ENCODE measurements around the gene PTPN3.

PTPN3 gene

DNA sequence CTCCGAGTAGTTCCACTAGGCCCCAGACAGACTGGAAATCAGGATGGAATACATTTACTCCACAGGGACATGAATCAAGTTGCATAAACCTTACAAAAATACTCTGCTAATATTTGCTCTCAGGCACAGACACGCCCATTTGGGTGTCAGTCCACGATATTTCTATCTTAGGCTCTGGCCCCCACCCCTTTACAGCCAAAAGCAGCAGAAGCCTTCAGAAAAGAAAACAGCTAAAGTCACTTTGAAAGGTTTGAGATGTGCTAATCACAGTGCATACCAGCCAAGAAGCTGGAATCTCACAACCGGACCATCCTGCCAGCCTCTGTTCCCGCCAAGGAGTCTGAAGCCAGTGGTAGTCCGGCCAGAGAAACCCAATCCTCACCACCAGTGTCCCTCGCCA is 22.6 kb downstream of the PTPN3 start:
- FAIRE-seq, result no peak

DNA sequence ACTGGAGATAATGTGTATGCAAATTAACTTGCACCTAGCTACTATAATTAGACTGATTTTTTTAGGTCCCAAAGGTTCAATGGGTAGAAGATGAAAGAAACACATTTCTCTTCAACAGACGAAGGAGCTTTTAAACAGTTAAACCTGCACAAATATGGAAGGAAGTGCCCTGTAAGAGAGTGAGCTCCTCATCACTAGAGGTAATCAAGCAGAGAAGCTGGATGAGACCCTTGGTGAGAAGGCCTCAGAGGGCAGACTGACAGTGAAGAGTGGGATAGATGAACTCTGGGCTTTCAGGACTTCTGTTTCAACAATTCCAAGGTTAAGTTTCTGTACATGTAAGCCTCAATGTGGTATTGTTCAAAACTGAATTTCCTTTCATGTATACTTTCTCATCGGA is 23.2 kb downstream of the PTPN3 start:
- no peak for FAIRE-seq

DNA sequence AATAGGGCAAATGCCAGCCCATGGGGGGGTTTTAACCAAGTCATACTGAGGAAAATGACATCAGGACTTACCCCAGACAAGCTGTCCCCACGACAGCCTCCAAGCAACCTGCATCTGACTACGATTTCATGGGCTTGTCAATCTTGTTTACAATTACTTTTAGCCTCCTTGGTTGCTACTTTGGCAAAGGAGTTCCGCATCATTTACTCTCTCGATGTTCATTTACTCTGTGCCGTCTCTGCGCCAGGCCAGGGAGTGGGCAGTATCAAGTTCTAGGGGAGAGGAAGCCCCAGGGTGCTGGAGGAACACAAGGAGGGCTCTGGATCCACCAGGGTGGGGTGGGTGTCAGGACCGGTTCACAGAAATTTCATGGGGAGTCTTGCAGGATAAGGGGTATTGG is 23.9 kb downstream of the PTPN3 start:
- no peak for FAIRE-seq

DNA sequence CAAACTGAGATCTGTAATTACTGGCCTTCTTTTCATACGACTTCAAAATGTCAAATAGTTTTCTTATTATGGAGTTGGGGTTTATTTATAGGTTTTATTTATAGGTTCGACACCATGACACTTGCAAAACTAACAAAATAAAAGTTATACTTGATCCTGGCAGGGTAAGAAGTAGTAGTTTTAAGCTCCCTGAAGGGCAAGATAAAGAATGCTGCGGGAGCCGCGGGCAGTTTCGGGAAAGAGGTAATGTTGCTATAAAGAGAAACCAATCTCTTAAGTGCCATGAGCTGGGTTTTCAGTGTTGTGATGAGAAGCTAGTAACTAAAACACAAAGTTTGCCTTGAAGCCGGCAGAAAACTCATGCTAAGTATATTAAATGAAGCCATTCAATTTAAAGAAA is 24.8 kb downstream of the PTPN3 start:
- no peak for FAIRE-seq

DNA sequence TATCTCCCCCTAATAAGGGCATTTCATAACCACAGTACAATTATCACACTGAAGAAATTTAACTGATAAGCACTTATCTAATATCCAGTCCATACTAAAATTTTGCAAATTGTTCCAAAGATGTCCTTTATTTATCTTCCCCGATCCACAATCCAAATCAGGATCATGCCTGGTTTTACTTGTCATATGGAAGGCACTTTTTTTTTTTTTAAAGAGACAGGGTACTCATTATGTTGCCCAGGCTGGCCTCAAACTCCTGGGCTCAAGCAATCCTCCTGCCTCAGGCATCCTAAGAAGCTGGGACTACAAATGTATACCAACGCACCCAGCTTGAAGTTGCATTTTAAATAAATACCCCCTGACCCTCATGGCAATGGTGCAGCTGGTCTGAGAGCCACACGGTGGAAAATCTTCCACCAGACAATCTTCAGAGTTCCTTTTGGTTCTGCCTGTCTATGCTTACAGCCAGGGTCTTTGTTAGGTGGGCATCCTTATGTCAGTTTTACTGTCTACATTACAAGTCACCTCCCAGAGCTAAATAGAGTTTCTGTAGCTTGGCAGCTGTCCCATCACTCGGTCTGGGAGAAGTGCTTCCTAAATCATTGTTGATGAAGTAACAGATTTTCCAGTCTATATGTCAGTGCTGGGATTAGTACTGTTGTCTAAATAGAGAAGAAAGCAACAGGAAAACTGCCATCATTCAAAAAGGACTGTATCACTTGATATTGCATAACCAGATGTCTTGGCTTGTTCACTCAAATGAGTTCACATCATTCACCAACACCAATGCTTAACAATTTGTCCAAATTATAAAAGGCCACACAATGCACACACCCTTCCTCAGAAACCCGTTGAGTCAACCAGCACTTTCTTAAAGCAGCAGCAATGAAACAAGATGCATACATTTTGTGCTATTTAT is 26.4 kb downstream of the PTPN3 start:
- FAIRE-seq, result no peak

DNA sequence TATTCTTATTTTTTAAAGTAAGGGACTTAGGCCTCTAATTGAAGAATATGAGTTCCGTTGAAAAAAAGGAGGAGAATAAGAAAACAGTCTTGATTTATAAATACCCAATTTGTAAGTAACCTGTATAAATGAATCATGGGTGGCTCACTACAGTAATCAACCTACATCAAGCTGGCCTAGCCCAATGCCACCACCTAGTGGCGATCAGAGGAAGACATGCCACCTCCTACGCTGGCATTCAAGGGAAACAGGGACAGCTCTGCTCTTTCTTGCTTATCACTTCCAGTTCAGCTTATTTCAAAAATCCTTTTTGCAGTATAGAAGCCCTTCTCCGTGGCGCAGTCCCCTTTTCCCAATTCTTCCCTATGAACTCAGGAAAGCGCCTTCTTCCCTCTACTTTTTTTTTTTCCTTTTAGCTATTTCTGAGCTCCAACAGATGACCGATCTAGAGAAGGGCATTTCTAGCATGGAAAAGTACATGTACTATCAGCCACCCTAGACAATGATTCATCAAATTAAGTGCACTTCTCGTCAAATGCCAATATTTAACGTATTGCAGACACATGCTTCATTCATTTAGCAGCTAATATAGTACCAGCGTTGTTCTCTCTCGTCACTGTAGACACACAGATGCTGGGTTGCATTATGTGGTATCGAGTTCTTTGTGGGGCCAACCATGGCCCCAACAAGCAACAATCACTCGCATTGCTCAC is 28.3 kb downstream of the PTPN3 start:
- FAIRE-seq, result peak; percentile 53

DNA sequence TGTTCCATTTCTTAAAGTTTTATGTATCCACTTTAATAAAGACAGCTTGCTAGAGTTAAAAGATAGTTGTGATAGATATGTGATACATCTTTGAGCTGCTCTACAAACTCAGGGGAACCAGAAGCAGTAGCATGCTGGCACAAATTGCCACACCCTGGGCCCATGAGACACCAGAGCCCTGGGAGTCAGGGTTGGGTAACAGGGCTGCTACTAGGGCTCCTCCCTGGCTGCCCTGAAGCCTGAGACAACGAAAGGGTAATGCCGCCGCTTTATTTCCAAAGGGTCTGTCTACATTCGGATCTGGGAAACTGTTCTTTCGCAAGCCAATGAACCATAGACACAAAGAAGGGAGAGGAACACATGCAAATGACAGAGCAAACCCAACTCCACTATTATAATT is 29.2 kb downstream of the PTPN3 start:
- no peak for FAIRE-seq

DNA sequence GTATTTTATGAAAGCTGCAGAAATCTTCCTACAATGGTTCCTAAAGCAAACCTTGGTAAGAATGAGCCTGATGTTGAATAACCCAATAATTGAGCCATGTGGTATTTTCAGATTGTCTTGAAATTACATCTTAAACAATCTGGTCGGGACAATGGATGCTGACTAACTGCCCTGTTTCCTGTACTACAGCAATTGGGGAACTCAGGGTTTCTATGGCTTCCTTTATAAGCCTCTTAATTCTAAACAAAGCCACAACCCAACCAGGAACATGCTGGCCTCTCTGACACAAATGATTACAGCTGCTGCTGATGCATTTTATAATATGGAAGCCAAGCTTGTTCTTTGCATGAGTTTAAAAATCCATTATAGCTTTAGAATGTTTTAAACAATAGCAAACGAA is 30.2 kb downstream of the PTPN3 start:
- FAIRE-seq, result no peak

DNA sequence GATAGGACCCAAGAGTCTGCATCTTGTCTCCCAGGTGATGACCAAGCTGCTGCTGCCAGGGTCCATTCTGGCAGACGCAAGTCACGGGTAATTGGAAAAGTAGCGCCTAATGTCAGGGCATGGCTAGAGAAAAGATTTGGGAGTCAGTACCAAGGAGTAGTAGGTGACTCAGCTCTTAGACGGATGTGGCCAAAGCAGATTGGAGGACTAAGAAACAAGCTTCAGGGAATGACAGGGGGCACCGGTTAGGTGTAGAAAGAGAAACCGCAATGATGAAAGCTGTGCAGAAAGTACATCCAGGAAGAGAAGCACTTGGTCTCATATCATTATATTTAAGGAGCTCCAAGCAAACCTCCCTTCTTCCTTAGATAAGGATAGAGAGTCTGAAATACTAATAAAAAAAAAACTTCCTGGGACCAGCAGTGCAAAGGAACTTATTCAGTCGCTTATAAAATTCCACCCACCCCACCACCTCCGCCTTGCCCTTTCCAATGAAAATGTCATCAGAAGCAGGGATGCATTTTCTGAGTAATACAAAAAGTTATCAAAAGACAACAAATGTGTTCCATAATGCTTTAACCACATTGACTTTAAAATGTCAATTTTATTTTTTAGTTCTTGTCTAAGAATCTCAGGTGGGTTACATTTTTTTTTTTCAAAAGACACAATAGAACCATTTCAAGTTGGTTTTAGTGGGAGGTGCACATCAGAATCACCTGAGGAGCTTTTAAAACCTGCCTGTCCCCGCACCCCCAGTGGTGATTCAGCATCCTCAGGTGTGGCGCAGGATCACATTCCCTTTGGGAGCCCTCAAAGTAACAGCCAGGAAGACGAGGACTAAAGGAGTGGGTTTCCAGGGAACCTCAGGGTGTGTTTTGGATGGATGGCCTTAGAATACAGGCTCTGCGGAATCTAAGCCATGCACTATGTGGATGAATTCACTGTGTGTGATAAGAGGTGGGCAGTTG is 31.2 kb downstream of the PTPN3 start:
- no peak for FAIRE-seq

DNA sequence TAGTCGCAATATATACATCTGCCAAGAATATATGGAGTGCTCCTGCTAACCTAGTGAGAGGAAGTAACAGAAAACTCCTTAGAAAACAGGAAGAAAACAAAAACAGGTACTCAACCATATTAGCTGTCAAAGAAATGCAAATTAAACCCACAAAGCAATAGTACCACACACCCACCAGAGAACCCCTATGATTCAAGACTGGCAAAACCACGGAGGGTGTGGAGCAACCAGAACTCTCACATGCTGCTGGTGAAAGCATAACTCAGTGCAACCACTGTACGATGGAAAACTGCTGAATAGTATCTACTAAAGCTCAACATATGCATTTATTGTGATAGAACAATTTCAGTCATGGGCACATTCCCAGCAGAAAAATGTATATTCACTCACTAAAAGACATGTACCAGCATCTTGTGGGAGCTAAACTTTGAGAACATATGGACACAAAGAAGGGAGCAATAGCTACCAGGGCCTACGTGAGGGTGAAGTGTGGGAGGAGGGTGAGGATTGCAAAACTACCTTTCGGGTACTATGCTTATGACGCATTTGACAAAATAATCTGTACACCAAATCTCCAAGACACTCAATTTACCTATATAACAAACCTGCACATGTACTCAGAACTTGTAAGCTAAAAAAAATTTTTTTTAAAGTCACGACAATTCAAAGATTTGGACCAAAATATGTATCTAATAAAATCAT is 34.0 kb downstream of the PTPN3 start:
- no peak for FAIRE-seq

DNA sequence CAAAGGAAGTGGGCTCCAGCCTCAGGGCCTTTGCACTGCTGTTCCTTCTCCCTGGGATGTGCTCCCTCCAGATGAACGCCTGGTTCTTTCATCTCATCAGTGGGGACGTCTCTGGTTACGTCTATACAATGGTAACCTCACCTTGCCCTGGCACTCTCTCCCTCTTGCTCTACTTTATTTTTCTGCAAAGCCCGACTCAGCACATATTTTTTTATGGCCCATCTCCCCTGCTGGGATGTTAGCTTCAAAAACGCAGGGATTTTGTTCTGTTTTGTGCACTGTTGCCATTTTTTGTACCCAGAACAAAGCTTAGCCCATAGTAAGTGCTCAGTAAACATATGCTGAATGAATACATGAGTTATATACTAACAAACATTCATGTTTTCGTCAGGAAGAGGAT is 37.5 kb downstream of the PTPN3 start:
- no peak for FAIRE-seq

DNA sequence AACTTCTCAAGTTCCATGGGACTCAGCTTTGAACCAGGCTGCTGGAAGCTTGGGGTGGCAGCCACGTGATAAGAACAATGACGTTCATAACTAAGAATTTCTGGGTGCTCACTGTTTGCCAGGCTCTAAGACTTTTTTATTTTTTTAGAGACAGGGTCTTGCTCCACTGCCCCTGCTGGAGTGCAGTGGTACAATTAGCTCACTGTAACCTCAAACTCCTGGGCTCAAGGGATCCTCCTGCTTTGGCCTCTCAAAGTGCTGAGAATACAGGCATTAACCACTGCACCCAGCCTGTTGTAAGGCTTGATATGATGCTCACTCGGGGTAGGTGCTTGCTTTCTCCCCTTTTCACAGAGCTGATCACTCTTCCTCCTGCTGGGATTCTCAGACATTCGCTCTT is 38.7 kb downstream of the PTPN3 start:
- no peak for FAIRE-seq

DNA sequence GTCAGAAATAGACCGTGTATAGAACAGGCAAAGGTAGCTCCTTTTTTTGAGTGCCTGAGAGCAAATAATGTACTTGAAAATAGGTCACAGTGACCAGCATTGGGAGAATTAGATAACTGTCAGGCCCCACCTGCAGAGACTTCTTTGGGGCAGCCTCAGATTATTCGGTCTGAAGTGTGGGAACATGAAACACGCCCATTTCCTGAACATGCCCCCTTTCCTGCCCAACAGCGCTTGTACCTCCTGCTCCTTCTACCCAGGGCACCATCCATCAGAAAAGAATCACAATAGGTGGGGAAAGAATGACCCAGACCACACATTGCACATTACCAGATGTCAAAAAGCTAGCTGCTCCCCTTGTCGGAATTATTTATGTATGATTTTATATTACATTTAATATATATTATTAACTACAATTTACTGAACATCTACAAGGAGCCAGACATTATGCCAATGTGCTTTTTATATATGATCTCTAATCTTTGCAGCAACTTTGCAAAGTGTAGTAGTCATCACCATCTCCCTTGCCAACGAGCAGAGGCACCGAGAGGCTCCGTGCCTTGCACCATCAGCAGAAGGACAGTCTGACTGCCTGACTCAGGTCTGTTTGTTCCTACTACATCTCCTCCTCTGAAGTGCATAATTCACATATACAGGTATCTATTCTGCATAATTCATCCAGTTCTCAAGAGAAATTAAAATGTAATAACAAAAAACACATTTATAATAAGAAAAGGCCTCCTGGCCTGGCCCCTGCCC is 39.5 kb downstream of the PTPN3 start:
- no peak for FAIRE-seq

DNA sequence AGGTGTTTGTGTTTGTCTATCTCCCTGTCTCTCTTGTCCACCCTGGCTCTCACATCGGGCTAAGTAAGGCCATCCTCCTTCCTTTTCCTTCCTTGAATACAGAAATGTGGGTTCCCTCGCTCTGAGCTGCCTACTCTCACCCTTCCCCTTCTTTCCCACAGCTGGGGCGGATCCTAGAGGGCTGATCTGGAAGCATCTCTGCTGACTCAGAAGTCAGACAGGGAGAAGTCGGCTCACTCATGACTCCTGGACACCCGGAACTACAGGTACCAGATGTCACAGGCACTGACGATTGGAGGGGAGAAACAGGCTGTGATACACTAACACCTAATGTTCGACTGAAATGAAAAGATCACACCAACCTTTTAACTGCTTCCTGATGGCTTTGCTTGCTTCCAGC is 41.3 kb downstream of the PTPN3 start:
- FAIRE-seq, result no peak

DNA sequence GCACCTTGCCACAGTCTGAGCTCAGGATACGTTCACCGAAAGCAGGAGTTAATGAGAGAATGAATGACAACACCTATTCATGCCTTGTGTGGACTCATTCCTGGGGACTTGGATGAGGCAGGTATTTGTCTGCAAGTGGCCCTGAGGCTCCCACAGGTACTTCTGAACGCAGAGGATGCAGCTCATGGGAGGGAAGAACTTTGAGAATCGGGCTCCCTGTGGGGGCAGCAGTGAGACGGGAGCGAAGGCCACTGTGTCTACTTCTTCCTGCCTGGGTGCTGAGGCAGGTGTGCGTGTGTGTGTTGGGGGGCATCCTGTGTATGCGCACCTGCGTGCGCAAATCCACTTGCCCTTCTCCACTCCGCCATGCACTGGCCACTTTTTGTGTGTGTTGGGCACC is 42.2 kb downstream of the PTPN3 start:
- FAIRE-seq, result no peak

DNA sequence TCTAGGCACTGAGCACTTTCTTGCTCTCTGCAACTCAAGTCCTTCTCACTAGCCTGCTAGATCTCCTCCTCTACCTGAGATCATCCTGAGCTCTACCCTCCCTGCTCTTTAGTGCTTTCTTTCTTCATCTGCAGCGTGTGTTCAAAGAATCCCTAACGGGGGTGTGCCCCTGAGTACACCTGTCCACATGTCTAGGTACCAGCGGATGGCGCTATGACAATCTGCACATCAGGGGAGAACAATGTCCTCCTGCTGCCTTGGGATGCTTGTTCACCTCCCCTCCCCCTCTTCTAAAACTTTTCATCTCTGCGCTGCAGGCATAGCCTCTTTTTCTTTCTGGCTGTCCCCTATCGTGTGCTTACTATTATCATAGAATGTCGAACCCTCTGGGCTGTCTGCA is 42.7 kb downstream of the PTPN3 start:
- no peak for FAIRE-seq

DNA sequence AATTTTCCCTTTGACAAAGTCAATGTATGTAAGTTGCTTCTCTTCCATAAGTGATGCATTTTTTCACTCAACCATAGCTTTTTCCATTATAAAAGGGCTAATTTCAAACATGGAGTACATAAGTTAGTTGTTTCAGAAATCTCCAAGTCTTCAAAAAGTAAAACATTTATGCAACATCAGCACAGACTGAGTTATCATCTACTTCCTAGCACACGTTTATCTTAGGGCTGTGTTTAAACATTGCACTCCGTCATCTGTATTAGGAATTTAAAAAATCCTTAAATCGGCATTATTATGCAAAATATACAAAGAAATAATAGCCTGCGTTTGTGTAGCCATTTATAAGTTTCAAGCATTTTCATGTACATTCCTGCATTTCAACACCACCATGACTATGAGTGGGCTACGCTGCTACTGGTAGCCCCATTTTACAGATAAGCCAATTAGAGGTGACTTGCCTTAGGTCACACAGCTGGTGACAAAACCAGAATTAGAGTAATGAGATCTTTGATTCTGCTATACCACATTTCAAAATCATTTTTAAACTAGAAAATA is 43.4 kb downstream of the PTPN3 start:
- FAIRE-seq, result no peak

DNA sequence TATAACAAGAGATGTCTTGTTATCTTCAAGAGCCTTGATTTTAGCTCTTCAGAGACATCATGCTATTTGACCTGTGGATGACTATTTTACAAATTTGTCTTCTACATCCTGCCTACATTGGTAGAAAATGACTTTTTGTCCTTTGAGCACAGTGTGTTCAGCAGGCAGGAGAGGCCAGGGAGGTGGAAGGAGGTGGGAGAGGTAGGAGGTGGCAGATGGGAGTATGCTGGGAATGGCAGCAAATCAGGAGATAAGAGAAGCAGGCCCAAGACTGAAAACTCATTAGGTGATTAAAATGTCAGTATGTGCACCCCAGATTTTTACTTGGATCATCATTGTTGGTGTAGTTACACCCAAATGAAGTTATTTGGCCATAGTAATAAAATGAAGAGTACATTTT is 44.1 kb downstream of the PTPN3 start:
- no peak for FAIRE-seq

DNA sequence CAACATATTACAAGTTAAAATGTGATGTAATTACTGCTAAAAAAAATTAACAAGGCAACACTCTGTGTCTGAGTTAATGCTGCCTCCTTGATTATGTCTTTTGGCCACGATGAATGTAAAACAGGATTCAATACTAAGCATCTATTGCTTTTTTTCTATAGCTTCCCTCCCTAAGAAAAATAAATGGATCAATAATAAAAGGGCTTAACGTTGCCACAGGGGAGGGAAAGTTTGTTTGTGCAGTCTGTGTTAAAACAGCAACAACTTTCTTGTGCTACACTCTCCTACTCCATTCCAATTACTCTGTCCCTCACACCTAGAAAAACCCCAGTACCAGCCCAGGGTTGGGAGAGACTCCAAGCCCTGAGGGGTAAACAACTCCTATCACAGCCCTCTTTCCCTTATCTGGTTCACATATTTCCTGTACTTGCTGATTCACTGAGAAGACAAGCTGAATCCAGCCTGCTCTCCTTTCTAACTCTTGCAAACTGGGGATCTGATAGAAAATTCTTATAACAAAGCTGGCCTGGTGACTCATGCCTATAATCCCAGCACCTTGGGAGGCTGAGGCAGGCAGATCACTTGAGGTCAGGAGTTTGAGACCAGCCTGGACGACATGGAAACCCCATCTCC is 44.8 kb downstream of the PTPN3 start:
- FAIRE-seq, result no peak

DNA sequence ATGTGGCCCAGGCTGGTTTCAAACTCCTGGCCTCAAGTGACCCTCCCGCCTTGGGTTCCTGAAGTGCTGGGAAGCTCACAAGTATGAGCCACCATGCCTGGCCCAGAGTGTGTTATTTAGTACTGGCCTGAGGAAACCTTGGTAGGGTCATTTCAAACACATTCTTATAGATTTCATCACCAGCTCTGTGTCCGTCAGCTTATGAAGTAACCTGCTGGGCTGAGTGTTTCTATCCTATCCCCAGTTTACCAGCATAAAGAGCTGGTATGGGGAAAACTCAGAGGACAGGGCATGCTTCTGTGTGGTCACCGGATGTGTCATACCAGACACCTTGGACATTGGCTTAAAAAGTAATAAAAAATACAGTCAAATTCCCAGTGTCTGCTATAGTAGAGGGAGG is 45.3 kb downstream of the PTPN3 start:
- no peak for FAIRE-seq
